ENCODE measurements around the gene RANBP10.

RANBP10 gene

GRCh38 chr16:67786491-67786890 is 19.9 kb downstream of the RANBP10 start:
- TF ChIP-seq CTCF (IDR thresholded peaks at IDR 0.05; ENCODE audit: control extremely low read depth, extremely low read depth, low read depth, missing control alignments), result no peak
- ChIA-PET POLR2A (no interaction called here), CTCF (interaction anchor here (0.8 to 2.0 kb wide), 3 partner anchors 9 to 30 kb away, joined by 3 to 5 read pairs (median 4); no protein-coding TSS in a partner anchor)
- no peak for DNase-seq (ENCODE audit: extremely low spot score)

- no peak for TF ChIP-seq CTCF (IDR thresholded peaks at IDR 0.05; ENCODE audit: control extremely low read depth, extremely low read depth, low read depth, missing control alignments)
- CTCF ChIA-PET, result interaction anchor here (1.0 kb wide), 1 partner anchor 302 kb away, joined by 4 read pairs; the partner anchor contains the start of gene ATP6V0D1
- POLR2A ChIA-PET, result no interaction called here
- DNase-seq (ENCODE audit: extremely low spot score), result no peak
Observed at GRCh38 chr16:67783353-67783725, 23.0 kb downstream of the RANBP10 start.

- CTCF ChIA-PET, result interaction anchor here (1.0 to 5.8 kb wide), 4 partner anchors 10 to 302 kb away, joined by 4 to 34 read pairs (median 10); partner anchors contain the start of gene ATP6V0D1
- TF ChIP-seq CTCF (IDR thresholded peaks at IDR 0.05; ENCODE audit: control extremely low read depth, extremely low read depth, low read depth, missing control alignments), result no peak
- POLR2A ChIA-PET, result no interaction called here
- no peak for DNase-seq (ENCODE audit: extremely low spot score)
Observed at GRCh38 chr16:67782567-67783352, 23.6 kb downstream of the RANBP10 start.

GRCh38 chr16:67781565-67781921 is 24.8 kb downstream of the RANBP10 start:
- ChIA-PET CTCF (interaction anchor here (1.1 to 5.8 kb wide), 5 partner anchors 11 to 260 kb away, joined by 3 to 34 read pairs (median 7); partner anchors contain the start of gene CARMIL2), POLR2A (interaction anchor here (0.5 kb wide), 1 partner anchor 89 kb away, joined by 3 read pairs; no protein-coding TSS in a partner anchor)
- peak; percentile 46 for DNase-seq (ENCODE audit: extremely low spot score)
- TF ChIP-seq CTCF (IDR thresholded peaks at IDR 0.05; ENCODE audit: control extremely low read depth, extremely low read depth, low read depth, missing control alignments), result no peak

- ChIA-PET CTCF (interaction anchor here (0.7 to 5.8 kb wide), 10 partner anchors 11 to 300 kb away, joined by 3 to 34 read pairs (median 6); partner anchors contain the start of genes ATP6V0D1 and CARMIL2), POLR2A (interaction anchor here (0.5 to 0.6 kb wide), 2 partner anchors 89 to 1426 kb away, joined by 3 to 4 read pairs; no protein-coding TSS in a partner anchor)
- TF ChIP-seq CTCF (IDR thresholded peaks at IDR 0.05; ENCODE audit: control extremely low read depth, extremely low read depth, low read depth, missing control alignments), result no peak
- no peak for DNase-seq (ENCODE audit: extremely low spot score)
Observed at GRCh38 chr16:67780847-67781564, 25.4 kb downstream of the RANBP10 start.

- no peak for TF ChIP-seq CTCF (IDR thresholded peaks at IDR 0.05; ENCODE audit: control extremely low read depth, extremely low read depth, low read depth, missing control alignments)
- POLR2A ChIA-PET, result interaction anchor here (0.5 kb wide), 1 partner anchor 12 kb away, joined by 5 read pairs; no protein-coding TSS in a partner anchor
- DNase-seq (ENCODE audit: extremely low spot score), result no peak
- CTCF ChIA-PET, result interaction anchor here (0.7 to 5.8 kb wide), 8 partner anchors 10 to 299 kb away, joined by 3 to 34 read pairs (median 6); partner anchors contain the start of gene ATP6V0D1
Observed at GRCh38 chr16:67779256-67780014, 26.9 kb downstream of the RANBP10 start.

All from GM10248 (cell line).